Cortex of kidney (tissue), 1 donor: ENCODE measurements around the gene ARID3B.
"Not testable (repeated sequence)": the region's sequence is repeated elsewhere in the genome, so short reads cannot be mapped to it uniquely, and the experiment has no call there.

ENCODE experiments used
- DNase-seq: peaks from one replicate; lab custom pipeline; 2025; lab: John Stamatoyannopoulos, UW

ARID3B gene

DNA sequence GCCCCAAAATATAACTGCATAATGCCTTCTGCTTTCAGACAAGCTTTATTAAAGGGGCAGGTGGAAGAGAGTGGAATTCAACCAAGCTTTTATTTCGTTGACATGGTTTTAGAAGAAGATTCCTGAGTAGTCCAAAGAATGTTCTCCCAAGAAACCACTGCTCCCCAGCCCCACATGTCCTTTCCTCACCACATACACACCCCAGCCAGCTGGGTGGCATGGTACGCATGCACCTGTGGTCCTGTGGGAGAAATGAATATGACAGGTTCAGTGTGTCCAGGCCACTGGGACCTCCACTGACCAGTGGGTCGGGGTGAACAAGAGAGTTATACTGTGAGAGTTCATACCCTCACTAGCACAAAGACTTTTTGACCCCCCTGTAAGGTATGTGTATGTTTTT lies 30.2 kb downstream of the ARID3B start:
- no peak for DNase-seq

DNA sequence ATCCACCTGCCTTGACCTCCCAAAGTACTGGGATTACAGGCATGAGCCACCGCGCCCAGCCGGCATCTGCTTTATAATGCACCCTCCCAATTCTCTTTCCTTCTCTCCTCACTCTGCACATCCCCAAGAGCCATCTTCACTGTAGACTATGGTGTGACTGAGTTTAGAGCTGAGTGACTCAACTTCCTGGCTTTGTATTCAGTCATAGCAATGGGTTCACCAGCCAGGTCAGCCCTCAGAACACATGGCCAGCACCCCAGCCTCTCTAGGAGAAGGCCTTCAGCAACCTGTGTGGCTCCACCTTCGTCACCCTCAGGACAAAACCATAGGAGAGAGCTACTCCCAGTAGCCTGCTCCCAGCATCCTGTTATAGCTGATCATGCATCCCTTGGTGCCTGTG lies 33.0 kb downstream of the ARID3B start:
- DNase-seq, result no peak

DNA sequence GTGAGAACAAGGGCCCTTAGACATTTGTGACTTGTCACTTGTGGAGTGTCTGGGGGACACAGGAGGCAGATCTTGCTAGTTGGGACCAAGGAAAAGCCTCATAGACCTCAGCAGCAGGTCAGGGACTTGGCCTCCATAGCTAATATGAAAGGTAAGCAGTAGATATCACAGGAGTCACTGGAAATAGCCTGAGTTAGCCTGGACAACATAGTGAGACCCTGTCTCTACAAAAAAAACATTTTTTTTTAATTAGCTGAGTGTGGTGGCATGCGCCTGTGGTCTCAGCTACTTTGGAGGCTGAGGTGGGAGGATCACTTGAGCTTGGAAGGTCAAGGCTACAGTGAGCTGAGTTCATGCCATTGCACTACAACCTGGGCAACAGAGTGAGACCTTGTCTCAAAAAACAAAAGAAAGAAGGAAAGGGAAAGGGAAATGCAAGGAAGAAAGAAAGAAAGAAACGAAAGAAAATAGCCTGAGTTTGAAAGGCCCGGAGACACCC lies 37.5 kb downstream of the ARID3B start:
- DNase-seq, result no peak

DNA sequence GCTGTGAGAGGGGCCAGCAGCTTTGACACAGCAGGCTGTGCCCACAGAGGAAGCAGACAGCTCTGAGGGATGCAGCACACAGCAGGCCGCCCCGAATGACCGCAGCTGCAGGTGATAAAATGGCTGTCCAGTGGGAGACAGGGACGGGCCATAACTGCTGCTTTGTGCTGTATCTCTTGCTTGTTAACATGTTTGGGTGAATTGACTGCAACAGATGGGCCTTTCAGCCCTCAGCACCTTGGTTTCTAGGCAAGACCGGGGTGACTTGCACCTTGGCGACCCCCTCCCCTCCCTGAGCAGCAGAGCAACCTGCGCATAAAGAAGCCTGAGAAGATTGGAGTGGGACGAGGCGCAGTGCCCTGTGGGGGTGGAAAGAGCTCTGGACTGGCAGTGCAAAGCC lies 38.0 kb downstream of the ARID3B start:
- no peak for DNase-seq

DNA sequence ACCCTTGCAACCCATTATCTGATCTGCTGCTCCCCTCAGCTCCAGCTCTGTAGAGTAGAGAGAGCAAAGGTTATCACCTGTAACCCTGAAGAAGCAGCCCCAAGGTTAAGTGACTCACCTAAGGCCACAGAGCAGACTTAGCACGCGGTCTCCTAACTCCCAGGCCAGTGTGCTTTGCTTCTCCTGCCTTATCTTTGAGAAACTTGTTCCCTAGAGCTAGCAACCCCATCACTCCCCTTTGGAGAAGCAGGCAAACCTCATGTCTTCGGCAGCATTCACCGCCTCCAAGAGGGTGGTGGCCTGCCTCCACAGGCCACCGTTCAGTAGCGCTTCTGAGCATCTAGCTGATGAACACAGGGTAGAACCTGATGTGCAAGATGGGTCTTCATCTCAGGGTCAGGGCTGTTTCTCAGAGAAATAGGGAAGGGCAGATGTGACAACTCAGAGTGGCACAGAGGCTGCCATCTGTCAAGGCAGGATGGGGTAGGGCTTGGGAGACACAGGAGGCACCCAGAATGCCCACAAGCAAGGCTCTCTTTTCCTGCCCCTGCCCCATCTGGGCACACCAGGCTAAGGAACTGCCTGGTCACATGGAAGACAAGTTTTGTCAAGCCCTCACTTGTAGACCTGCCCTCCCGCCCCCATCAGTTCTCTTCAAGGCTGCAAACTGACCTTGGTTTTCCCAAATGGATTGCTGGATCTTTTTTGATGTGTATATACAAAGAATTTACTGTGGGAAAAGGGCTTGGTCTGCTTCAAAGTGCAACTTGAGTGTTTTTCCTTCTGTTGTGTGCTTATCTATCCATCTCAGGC lies 39.7 kb downstream of the ARID3B start:
- no peak for DNase-seq

DNA sequence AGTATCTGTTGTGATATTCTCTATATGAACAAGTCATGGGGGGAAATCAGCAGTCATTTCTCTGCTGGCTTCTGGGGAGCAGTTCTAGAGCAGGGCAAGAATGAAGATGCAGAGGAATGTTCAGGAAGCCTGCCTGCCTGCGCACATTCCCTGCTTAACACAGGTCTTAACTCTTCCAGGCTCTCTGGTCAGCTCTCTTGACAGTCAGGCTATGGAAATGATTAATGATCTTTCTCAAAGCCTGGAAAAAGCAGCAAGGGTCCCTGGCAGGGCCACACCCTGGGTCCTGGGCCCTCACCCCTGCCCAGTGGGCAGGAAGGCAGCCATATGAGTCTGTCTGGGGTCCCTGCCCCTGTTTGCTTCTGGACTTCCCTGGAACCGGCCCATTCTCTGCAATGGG lies 43.2 kb downstream of the ARID3B start:
- no peak for DNase-seq

DNA sequence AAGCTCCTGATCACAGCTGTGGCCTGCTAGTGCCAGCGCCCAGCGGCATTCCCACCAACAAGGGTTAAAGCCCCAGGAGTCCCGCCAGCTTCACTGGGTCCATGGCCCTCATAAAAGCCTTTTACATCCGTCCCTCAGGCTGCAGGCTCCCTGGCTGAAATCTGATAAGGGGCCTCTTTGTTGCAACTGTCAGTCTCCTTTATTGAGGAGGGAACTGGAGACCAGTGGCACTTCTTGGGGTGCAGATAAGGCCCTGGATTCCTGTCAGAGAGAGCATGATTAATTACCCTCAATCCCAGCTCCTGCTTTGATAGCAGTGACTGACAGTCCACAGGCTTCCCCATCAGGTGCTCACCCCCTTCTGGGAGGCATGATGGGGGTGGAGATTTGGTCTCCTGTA lies 43.8 kb downstream of the ARID3B start:
- DNase-seq, result no peak

DNA sequence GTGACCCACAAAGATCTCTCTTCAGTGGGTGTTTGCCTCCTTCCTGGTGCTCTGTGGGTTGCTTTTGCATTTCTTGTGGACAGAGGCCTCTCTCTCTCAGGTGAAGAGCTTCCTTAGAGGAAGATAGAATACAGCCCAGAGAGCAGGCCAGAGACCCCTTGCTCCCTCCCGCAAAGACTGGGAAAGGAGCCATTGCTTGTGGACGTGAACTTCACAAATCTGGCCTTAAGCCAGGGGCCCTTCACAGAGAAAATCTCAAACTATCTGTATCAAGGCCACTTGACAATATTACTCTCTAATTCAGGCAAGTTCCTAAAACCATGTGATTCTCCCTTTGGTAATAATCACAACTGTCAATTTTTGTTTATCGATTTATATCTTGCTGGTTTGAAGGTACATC lies 44.2 kb downstream of the ARID3B start:
- DNase-seq, result no peak

DNA sequence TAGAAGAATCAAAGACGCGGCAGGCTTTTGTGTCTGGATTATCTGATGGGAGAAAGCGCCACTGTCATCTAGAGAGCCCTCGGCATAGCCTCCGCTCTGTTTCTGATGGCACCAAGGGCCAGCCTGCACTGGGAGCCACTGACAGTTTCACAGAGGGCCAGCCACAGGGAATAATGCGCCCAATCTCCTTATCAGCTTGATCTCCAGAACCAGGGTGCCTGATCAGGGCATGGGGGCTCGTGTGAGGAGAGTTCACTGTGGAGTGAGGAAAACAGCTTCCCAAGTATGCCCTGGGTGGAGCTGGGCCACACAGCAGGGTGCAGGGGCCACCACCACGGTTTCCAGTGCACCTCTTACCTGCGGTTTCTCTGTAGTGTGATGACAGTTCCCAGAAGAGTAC lies 44.8 kb downstream of the ARID3B start:
- no peak for DNase-seq

DNA sequence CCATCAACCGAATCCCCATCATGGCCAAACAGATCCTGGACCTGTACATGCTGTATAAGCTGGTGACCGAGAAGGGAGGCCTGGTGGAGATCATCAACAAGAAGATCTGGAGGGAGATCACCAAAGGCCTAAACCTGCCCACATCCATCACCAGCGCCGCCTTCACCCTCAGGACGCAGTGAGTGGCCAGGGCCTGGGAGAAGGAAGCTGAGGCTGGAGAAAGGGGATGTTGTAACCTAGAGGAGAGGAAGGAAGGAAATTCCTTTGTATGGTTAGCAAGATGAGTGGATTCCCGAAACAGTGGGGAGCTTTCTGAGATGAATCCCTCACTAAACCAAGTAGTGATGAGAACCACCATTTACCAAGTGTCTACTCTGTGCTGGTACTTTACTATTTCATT lies 48.8 kb downstream of the ARID3B start:
- DNase-seq, result no peak

DNA sequence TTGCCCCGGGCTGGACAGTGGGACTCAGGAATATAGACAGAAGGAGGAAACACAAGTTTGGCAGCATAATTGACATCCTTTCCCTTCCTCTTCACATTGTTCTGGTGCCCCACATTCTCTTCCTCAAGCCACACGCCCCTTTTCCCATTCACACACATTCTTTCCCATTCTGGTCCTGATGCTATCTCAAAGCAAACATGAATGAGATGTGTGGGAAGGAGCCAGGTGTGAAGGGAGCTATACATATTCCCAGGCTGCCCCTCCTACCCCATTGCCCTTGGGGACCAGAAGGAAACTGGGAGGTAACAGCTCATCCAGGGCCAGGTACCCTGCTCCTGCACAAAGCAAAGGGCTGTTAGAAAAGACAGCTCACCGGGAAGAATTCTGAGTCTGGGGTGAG lies 51.2 kb downstream of the ARID3B start:
- no peak for DNase-seq

DNA sequence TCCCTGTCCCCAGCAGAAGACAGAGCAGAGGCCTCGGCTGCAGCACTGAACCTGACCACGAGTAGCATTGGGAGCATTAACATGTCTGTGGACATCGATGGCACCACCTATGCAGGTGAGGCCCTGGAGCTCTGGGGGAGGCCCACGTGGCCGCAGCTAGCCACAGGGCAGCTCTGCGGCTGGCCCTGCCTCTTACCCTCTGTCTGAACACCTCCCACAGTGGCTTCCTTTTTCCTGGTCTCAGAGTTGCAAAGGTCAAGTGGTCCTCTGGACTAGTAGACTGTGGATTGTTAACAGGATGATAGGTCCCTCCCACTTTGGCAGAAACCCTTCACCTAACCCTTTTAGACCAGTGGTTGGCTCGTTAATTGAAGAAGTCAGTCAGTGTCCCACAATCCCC lies 52.1 kb downstream of the ARID3B start:
- DNase-seq, result no peak

DNA sequence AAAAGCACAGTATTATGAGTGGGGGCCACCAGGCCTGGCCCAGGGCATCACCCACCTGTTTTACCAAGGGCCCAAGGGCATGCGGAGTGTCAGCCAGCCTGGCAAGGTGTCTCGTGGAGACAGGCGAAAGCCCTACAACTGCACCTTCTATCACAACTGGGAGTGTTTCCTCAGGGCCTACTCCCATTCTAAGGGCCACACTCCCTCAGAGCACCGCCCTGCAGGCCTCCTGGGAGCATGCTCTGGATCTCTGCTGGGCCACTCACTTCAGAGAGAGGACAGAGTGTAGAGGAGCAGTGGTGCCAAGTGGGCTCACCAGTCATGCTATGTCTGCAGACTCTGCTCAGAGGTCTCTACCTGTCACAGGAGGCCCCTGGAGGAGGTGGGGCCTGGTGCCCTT lies 53.4 kb downstream of the ARID3B start:
- no peak for DNase-seq

DNA sequence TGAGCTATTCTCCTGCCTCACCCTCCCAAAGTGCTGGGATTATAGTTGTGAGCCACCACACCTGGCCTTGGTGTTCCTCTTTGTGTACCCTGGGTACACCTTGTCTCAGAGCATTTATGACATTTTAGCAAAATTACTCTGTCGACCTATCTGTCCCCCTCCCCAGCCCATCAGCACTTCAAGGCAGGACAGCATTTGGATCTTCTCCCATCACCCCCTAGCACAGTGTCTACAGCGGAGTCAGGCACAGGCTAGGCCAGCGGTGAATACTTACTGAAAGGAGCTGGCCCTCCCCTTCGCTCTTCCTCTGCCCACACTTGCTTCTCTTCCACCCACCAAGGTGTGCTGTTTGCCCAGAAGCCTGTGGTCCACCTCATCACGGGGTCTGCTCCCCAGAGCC lies 54.3 kb downstream of the ARID3B start:
- DNase-seq, result no peak

DNA sequence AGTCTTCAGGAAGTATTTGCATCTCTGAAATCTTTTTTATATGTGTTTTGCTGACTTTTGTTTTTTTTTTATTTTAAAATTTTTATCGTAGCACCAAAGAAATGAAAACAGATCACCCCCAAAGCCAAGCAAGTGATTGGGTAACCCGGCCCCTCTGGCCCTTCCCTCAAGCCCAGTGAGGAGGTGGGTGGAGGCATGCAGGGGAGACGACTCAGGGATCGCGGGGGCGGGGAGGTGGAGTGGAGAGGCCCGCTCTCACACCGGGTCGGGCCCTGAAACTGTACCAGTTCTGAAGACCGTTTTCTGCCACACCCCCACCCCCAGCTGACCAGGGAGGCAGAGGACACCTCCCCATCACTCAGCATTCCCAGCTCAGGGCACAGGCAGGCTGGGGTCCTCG lies 55.7 kb downstream of the ARID3B start:
- DNase-seq, result not testable (repeated sequence)

DNA sequence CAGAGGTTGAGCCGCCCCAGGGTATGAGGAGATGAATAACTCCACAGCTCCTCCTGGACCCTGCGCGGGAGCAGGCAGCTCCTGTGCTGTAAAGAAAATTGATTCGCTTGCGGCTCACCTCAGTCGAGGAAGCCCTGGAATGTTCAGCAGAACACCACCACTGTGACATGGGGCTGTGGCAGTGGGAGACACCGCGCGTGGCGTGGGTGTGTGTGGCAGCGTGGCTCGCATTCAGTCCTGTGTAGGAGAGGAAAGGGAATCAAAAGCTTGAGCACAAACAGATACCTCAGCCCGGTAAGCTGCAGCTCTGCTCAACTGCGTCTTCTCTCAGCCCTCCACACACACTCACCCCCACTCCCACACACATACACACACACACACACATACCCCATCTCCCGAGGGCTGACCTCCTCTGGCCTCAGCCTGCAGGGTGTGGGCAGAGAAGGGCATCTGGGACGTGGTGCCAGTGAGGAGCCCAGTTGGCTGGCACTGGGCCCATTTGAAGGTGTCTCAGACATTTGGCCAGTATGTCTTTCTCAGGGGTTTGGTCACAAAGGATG lies 56.2 kb downstream of the ARID3B start:
- not testable (repeated sequence) for DNase-seq

DNA sequence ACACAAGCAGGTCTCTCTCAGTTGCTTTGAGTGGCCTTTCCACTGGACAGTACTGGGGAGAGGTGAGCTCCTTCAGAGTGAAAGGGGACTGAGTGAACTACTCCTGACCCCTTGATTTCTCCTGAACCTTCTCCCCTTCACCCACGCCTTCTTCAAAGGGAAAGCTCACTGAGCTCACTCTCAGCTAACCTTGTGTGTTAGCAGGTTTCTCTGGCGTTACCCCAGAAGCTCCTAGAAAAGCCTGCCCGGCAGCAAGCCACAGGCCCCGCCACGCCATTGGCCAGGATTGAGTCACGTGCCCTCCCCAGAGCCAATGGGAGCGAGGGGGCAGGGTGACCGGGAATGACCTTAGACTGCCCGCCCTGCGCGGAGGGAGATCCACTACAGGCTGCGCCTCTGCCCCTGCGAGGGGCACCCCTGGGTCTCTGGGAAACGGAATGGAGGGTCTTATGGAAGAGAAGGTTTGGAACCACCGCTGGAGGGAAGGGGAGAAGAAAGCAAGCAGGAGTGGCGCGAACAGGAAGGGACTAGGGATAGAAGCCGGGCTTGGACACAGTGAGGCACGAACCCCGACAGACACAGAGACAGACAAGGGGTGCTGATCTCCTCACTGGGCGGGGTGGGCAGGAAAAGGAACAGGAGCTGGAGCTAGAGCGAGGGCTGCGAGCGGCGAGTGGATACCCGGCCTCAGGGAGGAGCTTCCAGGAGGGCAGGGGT lies 57.3 kb downstream of the ARID3B start:
- peak; percentile 73 for DNase-seq

DNA sequence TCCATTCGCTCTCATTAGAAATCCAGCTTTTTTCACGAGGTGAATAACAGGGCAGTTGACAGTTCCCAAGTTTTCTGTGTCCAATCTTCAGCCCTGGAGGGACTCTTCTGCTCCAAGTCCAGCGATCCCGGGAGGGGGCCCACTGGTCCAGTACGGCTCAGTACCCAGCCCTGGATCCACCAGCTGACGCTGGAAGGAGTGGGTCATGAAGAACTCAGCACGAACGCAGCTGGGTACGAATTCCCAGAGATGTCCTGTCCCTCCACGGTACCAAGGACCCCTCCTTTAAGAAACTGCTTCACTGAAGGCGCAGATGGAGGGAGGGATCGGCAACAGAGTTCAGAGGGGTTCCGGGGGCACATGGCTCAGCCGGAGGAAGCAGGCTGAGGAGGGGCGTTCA lies 58.1 kb downstream of the ARID3B start:
- DNase-seq, result no peak

DNA sequence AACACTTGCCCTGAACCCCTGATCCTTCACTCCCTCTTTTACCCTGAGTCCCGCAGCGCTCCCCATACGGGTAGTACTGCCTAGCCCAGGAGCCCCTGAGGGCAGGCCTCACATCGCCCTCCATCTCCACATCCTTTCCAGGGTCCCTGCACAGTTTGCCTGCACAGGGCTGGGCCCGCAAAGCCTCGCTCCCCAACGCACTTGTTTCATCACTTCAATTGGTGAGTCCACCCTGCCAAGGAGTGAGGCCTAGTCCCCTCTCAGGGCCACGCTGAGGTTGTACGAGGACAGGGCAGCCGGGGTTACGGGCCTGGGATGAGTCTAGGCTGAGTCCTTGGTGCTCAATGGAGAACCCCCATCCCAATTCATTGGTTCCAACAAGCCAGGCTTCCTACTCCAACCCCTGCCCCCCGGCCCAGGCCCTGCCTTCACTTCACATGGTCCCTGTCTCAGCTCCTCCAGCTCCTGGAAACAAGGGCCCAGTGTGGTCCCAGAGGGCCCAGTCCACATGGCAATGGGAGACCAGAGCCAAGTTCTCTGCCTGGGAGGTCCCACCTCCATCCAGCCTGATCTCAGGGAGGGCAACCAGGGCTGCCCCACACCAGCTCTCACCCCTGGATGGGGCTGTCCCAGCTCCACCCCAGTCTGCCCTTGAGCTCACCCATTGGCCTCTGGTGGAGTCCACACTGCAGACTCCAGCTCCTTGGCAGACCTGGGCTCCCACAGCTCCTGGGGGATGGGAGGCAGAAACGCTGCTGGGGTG lies 62.2 kb downstream of the ARID3B start:
- DNase-seq, result no peak

DNA sequence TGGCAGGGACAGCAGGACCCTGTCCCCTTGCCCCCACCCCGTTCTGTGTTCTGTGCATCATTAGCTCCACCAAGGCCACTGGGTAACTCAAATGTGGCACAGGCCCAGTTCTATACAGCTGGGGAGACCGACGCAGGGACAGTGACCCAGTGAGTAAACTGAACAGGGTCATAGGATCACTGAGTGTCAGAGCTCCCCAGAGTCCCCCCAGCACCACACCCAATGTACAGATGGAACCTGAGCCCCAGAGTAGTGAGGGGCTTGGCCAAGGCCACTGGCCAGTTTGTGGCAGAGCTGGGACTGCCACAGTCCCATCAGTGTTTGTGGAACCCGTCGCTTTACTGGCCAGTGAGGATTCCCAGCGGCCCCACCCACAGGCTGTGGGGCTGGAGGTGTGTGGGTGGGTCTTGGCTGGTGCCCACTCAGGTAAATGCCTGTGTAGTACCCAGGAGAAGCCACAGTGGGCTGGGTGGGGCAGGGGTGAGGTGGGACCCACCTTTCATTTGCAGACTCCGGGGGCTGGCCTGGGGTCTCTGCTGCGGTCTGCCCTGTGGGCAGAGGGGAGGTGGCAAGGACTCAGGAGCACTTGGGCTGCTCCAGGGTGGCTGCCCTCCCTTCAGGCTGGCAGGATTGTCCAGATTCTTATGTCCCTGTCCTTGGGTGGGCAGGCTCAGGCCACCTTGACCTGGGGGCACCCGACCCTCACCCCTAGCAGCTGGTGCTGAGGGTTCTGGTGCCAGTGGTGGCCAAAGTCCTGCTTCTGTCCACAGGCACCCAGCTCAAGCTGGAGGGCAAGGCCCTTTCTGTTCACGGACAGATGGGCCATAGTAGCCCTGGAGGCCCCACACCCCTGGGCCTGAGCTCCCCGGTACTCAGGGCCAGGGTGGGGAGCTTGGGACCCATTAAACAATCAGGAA lies 63.0 kb downstream of the ARID3B start:
- no peak for DNase-seq
